GM12801 (cell line): ENCODE data around the gene RAB11A.

Source experiments
- TF ChIP-seq, protein P1 (sequence below): IDR thresholded peaks from one replicate; pipeline ENCODE4 v1.5.1; 2011; ENCODE audit warnings: control low read depth; ENCODE audit not compliant: insufficient read length; ENCODE audit errors: extremely low read depth

RAB11A gene

DNA sequence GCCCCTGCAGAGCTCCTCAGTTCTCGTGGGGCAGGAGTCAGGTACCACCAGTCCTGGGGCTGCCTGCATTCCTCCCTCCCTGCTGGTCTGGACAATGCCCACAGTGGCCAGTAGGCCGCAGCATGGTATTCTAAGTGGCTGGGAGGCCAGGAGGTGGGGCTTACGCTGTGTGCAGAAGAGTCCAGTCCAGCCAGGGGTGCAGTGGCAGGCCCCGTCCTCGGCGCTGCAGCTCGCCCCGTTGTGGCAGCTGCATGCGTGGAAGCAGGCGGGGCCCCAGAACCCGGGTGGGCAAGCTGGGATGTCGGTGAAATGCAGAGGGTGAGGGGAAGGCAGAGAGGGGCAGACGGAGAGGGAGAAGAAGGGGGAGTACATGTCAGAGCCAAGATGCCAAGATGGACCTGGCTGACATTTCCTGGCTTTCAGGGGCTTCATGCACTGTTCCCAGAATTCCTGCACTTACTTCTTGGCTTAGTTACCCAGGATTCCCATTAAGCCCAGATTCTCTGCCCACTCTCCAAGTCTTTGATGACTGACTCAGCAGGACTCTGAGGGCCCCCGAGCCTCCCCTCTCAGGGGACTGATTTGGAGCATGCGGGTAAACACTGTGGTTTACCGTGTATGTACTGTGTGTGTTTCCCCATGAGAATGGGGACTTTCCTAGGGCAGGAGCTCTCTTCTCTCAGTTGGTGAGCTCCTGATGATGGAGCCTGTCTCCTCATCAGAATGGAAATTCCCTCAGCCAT, 47.5 kb downstream of the RAB11A start:
- TF ChIP-seq, protein P1, sequence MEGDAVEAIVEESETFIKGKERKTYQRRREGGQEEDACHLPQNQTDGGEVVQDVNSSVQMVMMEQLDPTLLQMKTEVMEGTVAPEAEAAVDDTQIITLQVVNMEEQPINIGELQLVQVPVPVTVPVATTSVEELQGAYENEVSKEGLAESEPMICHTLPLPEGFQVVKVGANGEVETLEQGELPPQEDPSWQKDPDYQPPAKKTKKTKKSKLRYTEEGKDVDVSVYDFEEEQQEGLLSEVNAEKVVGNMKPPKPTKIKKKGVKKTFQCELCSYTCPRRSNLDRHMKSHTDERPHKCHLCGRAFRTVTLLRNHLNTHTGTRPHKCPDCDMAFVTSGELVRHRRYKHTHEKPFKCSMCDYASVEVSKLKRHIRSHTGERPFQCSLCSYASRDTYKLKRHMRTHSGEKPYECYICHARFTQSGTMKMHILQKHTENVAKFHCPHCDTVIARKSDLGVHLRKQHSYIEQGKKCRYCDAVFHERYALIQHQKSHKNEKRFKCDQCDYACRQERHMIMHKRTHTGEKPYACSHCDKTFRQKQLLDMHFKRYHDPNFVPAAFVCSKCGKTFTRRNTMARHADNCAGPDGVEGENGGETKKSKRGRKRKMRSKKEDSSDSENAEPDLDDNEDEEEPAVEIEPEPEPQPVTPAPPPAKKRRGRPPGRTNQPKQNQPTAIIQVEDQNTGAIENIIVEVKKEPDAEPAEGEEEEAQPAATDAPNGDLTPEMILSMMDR, result no peak

- TF ChIP-seq, protein P1, result no peak
Measured at GRCh38 chr15:65917407-65917756, 48.1 kb downstream of the RAB11A start.

GRCh38 chr15:65917936-65918335, 48.6 kb downstream of the RAB11A start:
- TF ChIP-seq, protein P1, result no peak

DNA sequence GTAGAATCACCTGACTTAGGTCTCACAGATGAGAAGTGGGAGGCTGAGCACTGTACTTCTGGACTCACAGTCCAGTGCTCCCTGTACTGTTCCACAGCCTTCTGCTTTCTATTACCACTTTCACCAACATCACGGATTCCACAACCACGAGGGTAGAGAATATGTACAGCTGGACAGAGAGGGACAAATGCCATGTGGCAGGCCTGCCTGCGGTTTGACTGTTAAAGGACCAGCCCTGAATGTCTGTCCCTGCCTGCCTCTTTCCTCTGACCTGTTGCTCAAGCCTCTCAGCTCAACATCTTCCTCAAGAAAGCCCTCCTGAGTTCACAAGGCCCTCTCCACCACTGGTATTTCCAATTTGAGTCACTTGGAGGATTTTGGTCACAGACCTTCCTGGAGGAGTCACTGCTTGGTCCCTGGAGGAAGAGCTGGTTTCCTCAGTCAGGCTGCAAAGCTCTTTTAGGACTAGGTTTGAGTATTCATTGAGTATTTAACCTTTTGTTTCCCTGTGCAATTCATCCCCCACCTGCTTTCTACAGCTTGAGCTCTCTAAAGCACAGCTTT, 49.1 kb downstream of the RAB11A start:
- TF ChIP-seq, protein P1, result no peak

- TF ChIP-seq, protein P1, result no peak
Measured at GRCh38 chr15:65918945-65919344, 49.7 kb downstream of the RAB11A start.

GRCh38 chr15:65919353-65919752, 50.1 kb downstream of the RAB11A start:
- TF ChIP-seq, protein P1, result no peak

- TF ChIP-seq, protein P1, result no peak
Measured at GRCh38 chr15:65920121-65920520, 50.8 kb downstream of the RAB11A start.
